ENCODE data around the gene HDAC8.

GRCh38 chrX:72408885-72409284 lies 163.8 kb downstream of the HDAC8 start:
- TF ChIP-seq CTCF (IDR thresholded peaks at IDR 0.05) (no peak), POLR2A (IDR thresholded peaks at IDR 0.05) (no peak)

Data from adrenal gland (tissue), 5 donors.